GM18858 (cell line): ENCODE measurements around the gene DLGAP3.

Experiments
- ATAC-seq: cut with Tn5 transposase; IDR thresholded peaks from one replicate; pipeline ENCODE4 v1.9.1; 2021; ENCODE audit not compliant: unreplicated experiment

The DLGAP3 gene

DNA sequence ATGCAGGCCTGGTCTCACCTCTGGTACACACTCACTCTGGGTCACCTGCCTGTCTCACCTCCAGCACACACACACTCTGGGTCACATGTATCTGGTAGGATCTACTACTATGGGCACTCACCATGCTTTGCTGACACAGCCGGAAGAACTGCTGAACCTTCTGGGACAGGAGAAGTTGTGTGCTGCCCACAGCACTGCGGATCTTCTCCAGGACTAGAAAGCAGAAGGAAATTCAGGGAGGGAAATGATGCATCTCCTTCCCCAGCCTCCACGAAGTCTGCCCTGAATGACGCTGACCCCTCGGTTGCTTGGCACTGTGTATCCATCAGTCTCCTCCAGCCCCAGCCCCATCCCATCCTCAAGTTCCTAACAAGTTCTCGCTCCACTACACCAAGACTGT lies 62.0 kb downstream of the DLGAP3 start:
- no peak for ATAC-seq

- no peak for ATAC-seq
Measured at GRCh38 chr1:34866762-34867109, 62.7 kb downstream of the DLGAP3 start.

- ATAC-seq = no peak
Measured at GRCh38 chr1:34865981-34866761, 63.3 kb downstream of the DLGAP3 start.

DNA sequence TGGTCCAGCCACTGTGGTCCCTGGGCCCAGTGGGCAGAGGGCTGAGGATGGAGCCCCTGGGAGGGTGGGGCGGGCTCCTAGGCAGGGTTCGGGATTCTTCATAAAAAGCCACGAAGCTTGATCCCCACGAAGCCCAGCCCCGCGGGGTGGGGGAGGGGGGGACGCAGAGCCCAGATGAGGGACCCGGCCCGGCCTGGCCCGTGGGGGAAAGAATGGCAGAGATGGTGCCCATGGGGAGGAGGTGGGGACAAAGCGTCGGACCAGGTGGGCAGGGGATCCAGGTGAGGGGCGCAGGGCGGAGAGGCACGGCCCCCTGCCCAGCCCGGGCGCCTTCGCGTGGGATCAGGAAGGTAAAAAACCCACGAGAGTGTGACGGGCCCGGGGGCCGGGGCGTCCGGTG lies 63.9 kb downstream of the DLGAP3 start:
- ATAC-seq = no peak

DNA sequence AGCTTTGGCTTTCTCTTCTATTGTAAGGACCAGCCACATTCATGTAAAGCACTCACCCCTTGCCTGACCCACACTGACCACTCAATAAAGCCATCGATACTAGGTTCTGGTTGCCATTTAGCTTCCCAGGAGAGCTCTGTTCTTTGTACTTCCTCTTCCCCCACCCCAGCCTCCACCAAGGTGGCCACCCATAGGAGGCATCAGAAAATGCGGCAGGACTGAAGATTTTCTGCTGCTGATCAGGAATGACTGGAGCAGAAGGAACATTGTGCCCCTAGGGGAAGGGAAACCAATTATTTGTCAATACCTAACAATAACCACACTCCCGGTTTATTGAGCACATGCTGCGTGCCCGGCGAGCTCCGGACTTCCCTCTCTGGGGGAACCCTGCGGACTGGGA lies 64.7 kb downstream of the DLGAP3 start:
- ATAC-seq = no peak

GRCh38 chr1:34863501-34863900 lies 65.9 kb downstream of the DLGAP3 start:
- no peak for ATAC-seq

- ATAC-seq = peak; percentile 80
Measured at GRCh38 chr1:34859446-34860200, 69.8 kb downstream of the DLGAP3 start, which contains the start of gene SMIM12. TSS of gene SMIM12 (minus strand) at chr1:34859749. CDS start at chr1:34855977, 3,772 bp downstream.

DNA sequence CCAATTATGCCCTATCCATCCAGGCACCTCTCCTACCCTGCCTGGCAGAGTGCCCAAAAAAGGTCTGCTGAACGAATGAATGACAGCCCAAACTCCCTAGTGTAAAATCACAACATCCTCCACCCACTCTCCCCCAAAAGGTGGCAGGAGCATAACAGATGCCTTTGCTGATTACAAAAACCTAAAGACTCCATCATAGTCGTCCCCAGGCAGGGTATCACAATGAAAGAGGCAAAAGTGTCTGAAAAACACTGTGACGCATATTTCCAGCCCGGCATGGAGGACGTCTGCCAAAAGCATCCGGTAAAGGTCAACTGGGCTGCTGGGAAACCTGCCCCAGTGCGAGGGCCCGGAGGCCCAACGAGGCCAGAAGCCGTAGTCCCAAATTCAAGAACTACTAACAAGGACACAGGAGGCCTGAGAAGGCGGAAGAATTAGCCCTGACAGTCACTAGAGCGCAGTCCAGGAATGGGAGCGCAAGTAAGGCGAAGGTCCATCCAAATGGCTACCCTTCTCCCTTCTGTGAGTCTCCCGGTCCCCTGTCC lies 70.5 kb downstream of the DLGAP3 start:
- ATAC-seq = peak; percentile 16

DNA sequence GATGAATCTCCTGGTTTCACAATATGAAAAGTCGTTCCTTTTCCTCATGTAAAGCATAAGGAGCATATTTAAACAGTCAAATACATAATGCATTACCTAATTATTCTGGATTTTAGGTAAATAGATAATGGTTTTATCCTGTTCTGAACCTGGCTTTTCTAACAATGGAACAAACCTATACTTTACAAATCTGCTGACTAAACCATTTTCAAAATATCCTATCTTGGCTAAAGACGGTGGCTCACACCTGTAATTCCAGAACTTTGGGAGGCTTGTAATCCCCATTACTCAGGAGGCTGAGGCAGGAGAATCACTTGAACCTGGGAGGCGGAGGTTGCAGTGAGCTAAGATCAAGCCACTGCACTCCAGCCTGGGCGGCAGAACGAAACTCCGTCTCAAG lies 72.8 kb downstream of the DLGAP3 start:
- no peak for ATAC-seq

DNA sequence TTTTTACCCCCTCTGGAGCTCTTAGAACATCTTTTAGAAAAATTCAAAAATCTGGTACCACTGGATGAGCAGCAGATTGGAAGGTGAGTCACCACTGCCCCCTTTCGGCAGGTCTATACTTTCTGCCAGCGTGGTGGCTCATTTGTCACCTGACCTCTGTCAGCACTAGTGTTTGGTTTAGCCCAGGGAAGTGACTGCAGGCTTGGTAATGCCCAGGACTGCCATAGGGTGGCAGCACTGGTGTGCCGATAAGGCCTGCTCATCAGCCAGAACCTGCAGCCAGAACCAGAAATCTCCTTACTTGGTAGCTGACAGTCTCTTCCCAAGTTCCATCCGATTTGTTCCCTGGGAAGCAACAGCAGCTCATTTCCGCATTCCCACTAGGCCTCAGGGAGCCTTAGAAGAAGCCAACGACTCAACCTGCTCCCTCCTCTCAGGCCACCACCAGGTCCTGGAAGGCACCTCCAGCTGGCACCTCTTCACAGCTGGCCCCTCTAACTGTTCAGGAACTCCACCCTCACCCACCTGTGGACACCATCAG lies 76.7 kb downstream of the DLGAP3 start:
- peak; percentile 88 for ATAC-seq

- no peak for ATAC-seq
Measured at GRCh38 chr1:34851431-34852105, 77.9 kb downstream of the DLGAP3 start.

GRCh38 chr1:34850382-34850781 lies 79.1 kb downstream of the DLGAP3 start:
- no peak for ATAC-seq

- ATAC-seq = no peak
Measured at GRCh38 chr1:34847094-34847493, 82.4 kb downstream of the DLGAP3 start.

DNA sequence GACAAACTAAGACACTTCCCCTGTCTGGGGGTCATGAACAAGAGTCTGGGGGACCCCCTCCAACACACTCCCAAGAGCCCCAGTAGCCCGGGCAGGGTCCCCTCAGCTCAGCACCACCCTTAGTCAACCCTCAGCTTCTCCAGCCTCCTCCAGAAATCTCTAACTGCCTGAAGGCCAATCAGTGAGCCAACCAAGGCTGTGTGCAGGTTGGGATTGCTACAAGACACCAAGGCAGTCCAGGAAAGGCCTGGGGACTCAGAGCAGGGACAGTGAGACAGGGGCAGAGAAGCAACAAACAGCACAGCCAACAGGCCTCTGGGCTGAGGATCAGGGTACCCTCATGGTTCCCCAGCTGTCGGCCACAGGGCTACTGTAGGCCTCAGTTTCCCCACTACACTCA lies 83.2 kb downstream of the DLGAP3 start:
- no peak for ATAC-seq

- no peak for ATAC-seq
Measured at GRCh38 chr1:34845131-34845901, 84.1 kb downstream of the DLGAP3 start.

DNA sequence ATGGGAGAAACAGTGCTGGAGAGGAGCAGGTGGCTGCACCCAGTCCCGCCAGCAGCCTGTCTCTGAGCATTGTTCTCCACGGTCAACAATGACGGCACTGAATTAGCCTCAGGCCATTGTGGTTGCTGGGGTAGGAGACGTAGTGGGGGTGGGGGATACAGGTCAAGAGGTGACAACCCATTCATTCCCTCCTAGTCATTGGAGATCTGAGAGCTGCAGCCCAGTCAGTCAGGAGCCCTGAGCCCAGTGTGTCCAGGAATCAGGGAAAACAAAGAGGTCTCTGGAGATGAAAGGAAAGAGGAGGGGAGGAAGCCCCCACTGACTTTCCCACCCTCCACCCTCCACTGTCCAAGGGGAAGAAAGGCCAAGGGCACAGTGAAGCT lies 85.2 kb downstream of the DLGAP3 start:
- no peak for ATAC-seq

- ATAC-seq = no peak
Measured at GRCh38 chr1:34843392-34844251, 85.8 kb downstream of the DLGAP3 start.

DNA sequence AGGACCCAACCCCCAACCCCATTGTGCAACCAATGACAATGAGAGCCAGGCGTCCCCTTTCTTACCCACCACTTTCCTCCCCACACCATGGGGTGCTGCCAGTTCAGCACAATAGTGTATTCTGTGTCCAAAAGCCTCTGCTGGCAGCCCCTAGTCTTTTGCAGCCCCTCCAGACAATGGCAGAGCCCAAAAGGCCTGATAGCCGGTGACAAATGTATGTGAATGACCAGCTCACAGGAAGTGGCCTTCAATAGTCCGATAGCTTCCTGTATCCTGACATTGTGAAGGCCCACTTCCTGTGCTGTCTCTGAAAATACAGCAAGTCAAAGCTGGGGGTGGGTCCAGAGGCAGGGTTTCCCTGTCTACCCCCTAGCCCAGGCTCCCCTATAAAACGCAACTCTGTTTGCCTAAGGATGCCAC lies 86.5 kb downstream of the DLGAP3 start:
- ATAC-seq = no peak

- no peak for ATAC-seq
Measured at GRCh38 chr1:34842073-34842472, 87.4 kb downstream of the DLGAP3 start.

GRCh38 chr1:34840426-34840825 lies 89.0 kb downstream of the DLGAP3 start:
- no peak for ATAC-seq
